Mesendoderm (in vitro differentiated cells): ENCODE measurements around the gene TYROBP.
"Not testable (repeated sequence)": the region's sequence is repeated elsewhere in the genome, so short reads cannot be mapped to it uniquely, and the experiment has no call there.

Source experiments
- DNase-seq: peaks from one replicate; pipeline ENCODE4 v3.0.0; 2013
- H2AK5ac ChIP-seq: 2 replicates; pipeline ENCODE4 v1.6.1; 2013; ENCODE audit warnings: low read length, inconsistent platforms
- H2BK120ac ChIP-seq: 2 replicates; pipeline ENCODE4 v1.6.1; 2013; ENCODE audit warnings: low read depth, mild to moderate bottlenecking, low read length, moderate library complexity, mixed read lengths
- H2BK15ac ChIP-seq: replicated peaks from 2 replicates; pipeline ENCODE4 v1.6.1; 2013; ENCODE audit warnings: low read depth, mild to moderate bottlenecking, moderate library complexity
- H2BK5ac ChIP-seq: 2 replicates; pipeline ENCODE4 v1.6.1; 2013; ENCODE audit warnings: low read length, inconsistent platforms
- H3K18ac ChIP-seq: 2 replicates; pipeline ENCODE4 v1.6.1; 2013; ENCODE audit warnings: mild to moderate bottlenecking, low read length, mixed read lengths
- H3K23ac ChIP-seq: one replicate; pipeline ENCODE4 v1.6.1; 2013; ENCODE audit warnings: low read length
- H3K27ac ChIP-seq: 2 replicates; pipeline ENCODE4 v1.5.1; 2013; ENCODE audit warnings: low read depth, mild to moderate bottlenecking, inconsistent platforms, low read length, moderate library complexity
- H3K27me3 ChIP-seq: 2 replicates; pipeline ENCODE4 v1.6.1; 2013; ENCODE audit warnings: low read length, control low read depth, mild to moderate bottlenecking, inconsistent platforms; ENCODE audit not compliant: insufficient read depth, poor library complexity
- H3K36me3 ChIP-seq: 2 replicates; pipeline ENCODE4 v1.6.1; 2013; ENCODE audit warnings: low read length, inconsistent platforms; ENCODE audit not compliant: control insufficient read depth, insufficient read depth
- H3K4ac ChIP-seq: one replicate; pipeline ENCODE4 v1.6.1; 2013; ENCODE audit warnings: low read depth, mild to moderate bottlenecking, low read length, moderate library complexity
- H3K4me1 ChIP-seq: 2 replicates; pipeline ENCODE4 v1.6.1; 2013; ENCODE audit warnings: low read depth, low read length, inconsistent platforms; ENCODE audit not compliant: control insufficient read depth
- H3K4me2 ChIP-seq: 2 replicates; pipeline ENCODE4 v1.6.1; 2013; ENCODE audit warnings: low read length
- H3K4me3 ChIP-seq: 2 replicates; pipeline ENCODE4 v1.5.1; 2013; ENCODE audit warnings: mild to moderate bottlenecking, low read length
- H3K56ac ChIP-seq: one replicate; pipeline ENCODE4 v1.6.1; 2013; ENCODE audit warnings: low read length
- H3K79me1 ChIP-seq: 2 replicates; pipeline ENCODE4 v1.6.1; 2013; ENCODE audit warnings: low read length, inconsistent platforms
- H3K79me2 ChIP-seq: 2 replicates; pipeline ENCODE4 v1.6.1; 2013; ENCODE audit warnings: mild to moderate bottlenecking, low read length; ENCODE audit not compliant: control insufficient read depth, insufficient read depth
- H3K9ac ChIP-seq: 2 replicates; pipeline ENCODE4 v1.6.1; 2013; ENCODE audit warnings: low read length, inconsistent platforms
- H4K5ac ChIP-seq: one replicate; pipeline ENCODE4 v1.6.1; 2013; ENCODE audit warnings: low read length
- H4K8ac ChIP-seq: one replicate; pipeline ENCODE4 v1.6.1; 2013; ENCODE audit warnings: low read depth, mild to moderate bottlenecking, control low read depth, low read length, moderate library complexity
- WGBS: extraction: QIAGEN DNeasy Blood & Tissue Kit; methylation state at CpG from one replicate; pipeline ENCODE4 v1.1.7; 2013; ENCODE audit warnings: low lambda C conversion rate, missing lambda C conversion rate; ENCODE audit not compliant: insufficient coverage; ENCODE audit errors: extremely low coverage; 5-methylcytosine and 5-hydroxymethylcytosine counted together

Gene TYROBP

DNA sequence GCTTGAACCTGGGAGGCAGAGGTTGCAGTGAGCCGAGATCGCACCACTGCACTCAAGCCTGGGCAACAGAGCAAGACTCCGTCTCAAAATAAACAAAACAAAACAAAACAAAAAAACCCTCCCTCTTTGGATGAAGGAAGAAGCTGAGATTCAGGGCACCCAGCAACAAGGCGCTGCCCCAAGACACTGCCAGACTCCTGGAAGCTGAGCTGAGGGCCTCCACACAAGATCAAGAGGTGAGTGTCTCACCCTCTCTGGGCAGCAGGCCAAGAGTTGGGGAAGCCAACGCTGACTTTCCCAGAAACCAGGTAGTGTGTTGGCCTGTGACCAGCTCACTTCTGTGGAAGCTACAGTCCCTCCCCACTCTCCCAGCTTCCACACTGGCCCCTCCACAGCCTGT is 3.7 kb upstream of the TYROBP start:
- WGBS: no CpG with 5 or more reads among the region's 5 CpGs
- no peaks in the 10 kb centered on the region for H3K79me1 ChIP-seq

DNA sequence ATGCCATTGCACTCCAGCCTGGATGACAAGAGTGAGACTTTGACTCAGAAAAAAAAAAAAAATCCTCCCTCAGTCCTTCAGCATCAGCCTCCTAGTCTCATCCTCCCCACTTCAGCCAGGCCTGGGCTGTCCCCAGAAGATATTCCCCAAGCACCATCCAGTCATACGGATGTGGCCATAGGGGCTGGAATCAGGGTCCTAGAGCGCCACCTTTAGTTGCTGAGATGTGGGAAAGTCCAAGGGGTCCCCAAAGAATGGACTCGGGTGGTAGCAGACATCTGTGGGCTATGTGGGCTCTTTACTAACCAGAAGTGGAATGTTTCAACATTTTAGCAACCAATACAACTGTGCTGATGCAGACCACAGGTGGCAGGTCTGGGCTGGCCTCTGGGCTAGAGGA is 3.1 kb upstream of the TYROBP start:
- H2AK5ac ChIP-seq: no peak overlapping the region
- H2BK5ac ChIP-seq: no peak overlapping the region
- no peak overlapping the region for H4K8ac ChIP-seq
- H3K9ac ChIP-seq: no peak overlapping the region
- H2BK15ac ChIP-seq: no peak overlapping the region
- H3K4me2 ChIP-seq: no peak overlapping the region
- no peaks in the 10 kb centered on the region for H3K79me2 ChIP-seq
- peaks cover 2% of the 10 kb centered on the region for H3K4me1 ChIP-seq
- no CpG with 5 or more reads among the region's 3 CpGs for WGBS
- no peaks in the 10 kb centered on the region for H3K79me1 ChIP-seq
- H4K5ac ChIP-seq: no peak overlapping the region
- no peak overlapping the region for H2BK120ac ChIP-seq
- H3K4ac ChIP-seq: no peak overlapping the region
- no peak overlapping the region for H3K56ac ChIP-seq
- H3K36me3 ChIP-seq: no peaks in the 10 kb centered on the region
- no peak overlapping the region for H3K23ac ChIP-seq
- no peaks in the 10 kb centered on the region for H3K27me3 ChIP-seq
- H3K4me3 ChIP-seq: no peak overlapping the region
- H3K18ac ChIP-seq: no peak overlapping the region
- H3K27ac ChIP-seq: no peak overlapping the region
- peak; percentile 23 for DNase-seq

More for the DNA sequence above, 3.7 kb upstream of the TYROBP start:
- no peak overlapping the region for H3K23ac ChIP-seq
- H2AK5ac ChIP-seq: no peak overlapping the region
- H3K27ac ChIP-seq: no peak overlapping the region
- H3K4me1 ChIP-seq: peaks cover 2% of the 10 kb centered on the region
- no peak overlapping the region for H3K18ac ChIP-seq
- no peaks in the 10 kb centered on the region for H3K79me2 ChIP-seq
- H3K27me3 ChIP-seq: no peaks in the 10 kb centered on the region
- no peak overlapping the region for H2BK15ac ChIP-seq
- no peak overlapping the region for H3K4me3 ChIP-seq
- no peak overlapping the region for H3K9ac ChIP-seq
- no peak overlapping the region for H3K4ac ChIP-seq
- H3K56ac ChIP-seq: no peak overlapping the region
- H4K8ac ChIP-seq: no peak overlapping the region
- H3K4me2 ChIP-seq: no peak overlapping the region
- no peak overlapping the region for H4K5ac ChIP-seq
- no peak overlapping the region for H2BK120ac ChIP-seq
- DNase-seq: no peak
- no peaks in the 10 kb centered on the region for H3K36me3 ChIP-seq
- H2BK5ac ChIP-seq: no peak overlapping the region

DNA sequence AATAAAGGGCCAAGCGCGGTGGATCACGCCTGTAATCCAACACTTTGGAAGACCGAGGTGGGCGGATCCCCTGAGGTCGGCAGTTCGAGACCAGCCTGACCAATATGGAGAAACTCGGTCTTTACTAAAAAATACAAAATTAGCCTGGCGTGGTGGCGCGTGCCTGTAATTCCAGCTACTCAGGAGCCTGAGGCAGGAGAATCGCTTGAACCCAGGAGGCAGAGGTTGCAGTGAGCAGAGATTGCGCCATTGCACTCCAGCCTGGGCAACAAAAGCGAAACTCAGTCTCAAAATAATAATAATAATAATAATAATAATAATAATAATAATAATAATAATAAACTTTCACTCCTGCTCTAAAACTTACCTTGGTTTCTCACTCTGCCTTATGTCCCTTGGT is 2.3 kb upstream of the TYROBP start:
- not testable (repeated sequence) for H3K18ac ChIP-seq, H2BK120ac ChIP-seq, H3K4me3 ChIP-seq, H3K4ac ChIP-seq, H3K79me1 ChIP-seq, H3K36me3 ChIP-seq, H3K27ac ChIP-seq, H3K79me2 ChIP-seq, H3K4me1 ChIP-seq, H2AK5ac ChIP-seq, H4K8ac ChIP-seq, H3K23ac ChIP-seq, H3K9ac ChIP-seq, H2BK15ac ChIP-seq, H3K4me2 ChIP-seq, H4K5ac ChIP-seq, DNase-seq, H3K56ac ChIP-seq, H3K27me3 ChIP-seq, H2BK5ac ChIP-seq
- no CpG with 5 or more reads among the region's 14 CpGs for WGBS

DNA sequence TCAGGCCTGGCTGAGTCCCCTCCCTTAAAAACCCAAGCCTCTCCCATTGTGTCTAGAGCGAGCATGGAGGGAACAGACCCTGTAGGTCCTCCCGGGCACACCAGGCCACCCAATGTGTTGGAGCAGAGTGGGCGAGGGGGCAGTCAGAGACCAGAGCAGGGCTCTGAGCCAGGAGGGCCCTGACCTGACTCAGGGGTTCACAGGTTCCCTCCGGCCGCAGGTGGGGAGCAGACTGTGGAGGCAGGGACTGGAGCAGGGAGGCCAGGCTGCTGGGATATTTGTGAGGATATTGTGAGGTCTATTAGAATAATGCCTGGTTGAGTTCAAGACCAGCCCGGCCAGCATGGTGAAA is 1.6 kb upstream of the TYROBP start:
- Histone ChIP-seq H4K8ac (no peak overlapping the region), H2BK5ac (no peak overlapping the region), H3K36me3 (no peaks in the 10 kb centered on the region), H3K9ac (no peak overlapping the region), H4K5ac (no peak overlapping the region), H3K27ac (no peak overlapping the region), H3K4me2 (no peak overlapping the region), H3K4me1 (peaks cover 2% of the 10 kb centered on the region), H3K18ac (no peak overlapping the region), H2BK15ac (no peak overlapping the region), H3K4ac (no peak overlapping the region), H3K4me3 (no peak overlapping the region), H2AK5ac (no peak overlapping the region), H3K79me1 (no peaks in the 10 kb centered on the region), H3K79me2 (no peaks in the 10 kb centered on the region), H3K56ac (peak overlapping the region; percentile 30), H3K27me3 (no peaks in the 10 kb centered on the region), H2BK120ac (no peak overlapping the region), H3K23ac (no peak overlapping the region)
- no peak for DNase-seq
- WGBS: no CpG with 5 or more reads among the region's 6 CpGs

DNA sequence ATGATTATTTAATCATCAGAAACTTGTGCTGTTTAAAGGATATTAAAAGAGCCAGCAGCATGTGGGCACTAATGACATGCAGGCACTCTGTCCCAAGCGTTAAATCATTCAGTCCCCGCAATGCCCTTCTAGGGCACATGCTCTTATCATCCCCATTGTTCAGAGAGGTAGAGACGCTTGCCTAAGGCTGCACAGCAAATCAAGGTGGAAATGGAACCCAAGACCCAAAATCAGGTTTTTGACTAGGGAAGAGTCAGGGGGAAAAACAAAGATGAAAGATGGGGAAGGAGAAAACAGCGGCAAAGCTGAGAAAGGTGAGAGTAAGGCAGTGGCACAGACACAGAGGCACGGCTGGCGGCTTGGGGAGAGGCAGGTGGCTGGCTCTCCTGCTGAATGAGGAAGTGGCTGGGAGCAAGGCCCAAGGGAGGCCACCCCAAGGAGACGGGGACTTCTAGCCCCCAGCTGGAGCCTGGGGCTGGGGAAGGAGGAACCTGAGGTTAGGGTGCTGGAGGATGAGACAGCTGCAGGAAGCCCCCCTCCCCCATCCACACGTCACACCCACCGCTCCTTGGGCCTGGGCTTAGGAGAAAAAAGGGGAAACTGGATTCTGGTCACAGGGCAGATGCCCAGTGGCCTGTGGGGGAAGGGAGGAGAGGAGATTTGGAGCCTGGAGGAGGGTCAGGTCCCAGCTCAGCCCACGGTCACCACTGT is 1.0 kb upstream of the TYROBP start:
- Histone ChIP-seq H2BK120ac (no peak overlapping the region), H3K4ac (no peak overlapping the region), H3K79me2 (no peaks in the 10 kb centered on the region), H2BK5ac (no peak overlapping the region), H4K8ac (no peak overlapping the region), H3K4me2 (no peak overlapping the region), H2BK15ac (no peak overlapping the region), H2AK5ac (no peak overlapping the region), H3K36me3 (no peaks in the 10 kb centered on the region), H3K4me3 (no peak overlapping the region), H3K79me1 (no peaks in the 10 kb centered on the region), H3K23ac (no peak overlapping the region), H3K56ac (peak overlapping the region; percentile 30), H4K5ac (no peak overlapping the region), H3K27ac (no peak overlapping the region), H3K9ac (no peak overlapping the region), H3K4me1 (peaks cover 2% of the 10 kb centered on the region), H3K18ac (no peak overlapping the region), H3K27me3 (no peaks in the 10 kb centered on the region)
- DNase-seq: no peak
- no CpG with 5 or more reads among the region's 10 CpGs for WGBS

DNA sequence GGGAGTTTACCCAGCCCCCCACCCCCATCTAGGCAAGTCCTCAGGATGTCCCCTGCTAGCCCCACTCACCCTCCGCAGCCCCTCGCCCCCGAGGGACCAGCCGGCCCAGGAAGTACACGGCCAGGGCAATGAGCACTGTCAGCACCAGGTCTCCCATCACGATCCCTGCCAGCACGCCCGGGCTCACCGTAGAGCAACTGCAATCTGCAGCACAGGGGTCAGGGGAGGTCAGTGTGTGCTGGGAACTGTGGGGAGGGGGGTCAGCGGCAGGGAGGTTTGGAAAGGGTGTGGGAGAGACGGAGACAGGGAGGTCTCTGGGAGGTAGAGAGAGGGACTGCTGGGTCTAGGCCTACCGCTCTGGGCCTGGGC is 734 bp downstream of the TYROBP start:
- no peak overlapping the region for H2AK5ac ChIP-seq
- peak overlapping the region; percentile 34 for H3K56ac ChIP-seq
- no peaks in the 10 kb centered on the region for H3K79me2 ChIP-seq
- no peak overlapping the region for H3K18ac ChIP-seq
- peaks cover 3% of the 10 kb centered on the region for H3K4me1 ChIP-seq
- H4K8ac ChIP-seq: no peak overlapping the region
- H2BK120ac ChIP-seq: no peak overlapping the region
- no peak overlapping the region for H3K4ac ChIP-seq
- H3K27ac ChIP-seq: no peak overlapping the region
- H4K5ac ChIP-seq: no peak overlapping the region
- no peak overlapping the region for H2BK5ac ChIP-seq
- no peak overlapping the region for H3K9ac ChIP-seq
- H2BK15ac ChIP-seq: no peak overlapping the region
- no peak overlapping the region for H3K4me2 ChIP-seq
- H3K27me3 ChIP-seq: no peaks in the 10 kb centered on the region
- DNase-seq: no peak
- no peaks in the 10 kb centered on the region for H3K36me3 ChIP-seq
- no peaks in the 10 kb centered on the region for H3K79me1 ChIP-seq
- H3K23ac ChIP-seq: no peak overlapping the region
- no CpG with 5 or more reads among the region's 12 CpGs for WGBS
- H3K4me3 ChIP-seq: no peak overlapping the region
